Renal cortex interstitium (tissue), 3 donors: ENCODE measurements around the gene IBSP. TPM values are rescaled to one million over a fixed set of nuclear protein-coding genes. Genes with fewer than 3 reads are reported as not detected.

ENCODE experiments used
- polyA plus RNA-seq, 3 donors: library from polyadenylated mRNA; unstranded; fragments of 120-200 nt; gene quantifications; one replicate each; pipeline ENCODE4 v1.2.1, GENCODE V29; 2013; ENCODE audit not compliant: insufficient read length in 3 of 3

The IBSP gene
- polyA plus RNA-seq, 3 donors, result 0.23 TPM; not detected in 2

Other genes starting within 250 kb of the IBSP start
- gene DSPP, start 191.0 kb upstream of the IBSP start, polyA plus RNA-seq, result under 1 TPM in 2 of 3 donors, not detected in 1; 0.03 to 0.08 TPM
- under 1 TPM in 2 of 3 donors, not detected in 1; 0.04 to 0.14 TPM for gene DMP1, start 149.3 kb upstream of the IBSP start, polyA plus RNA-seq
- gene MEPE, start 33.4 kb downstream of the IBSP start, polyA plus RNA-seq, result not detected
- gene SPP1, start 176.2 kb downstream of the IBSP start, polyA plus RNA-seq, result 100 to 1,000 TPM; 116 to 210 (median 158) TPM
- 10 to 100 TPM; 73.3 to 76.6 (median 76.6) TPM for gene PKD2, start 208.1 kb downstream of the IBSP start, polyA plus RNA-seq